Measurements from ENCODE around the gene FXR2.
"Not testable (repeated sequence)": the region's sequence is repeated elsewhere in the genome, so short reads cannot be mapped to it uniquely, and the experiment has no call there.

Gene FXR2

DNA sequence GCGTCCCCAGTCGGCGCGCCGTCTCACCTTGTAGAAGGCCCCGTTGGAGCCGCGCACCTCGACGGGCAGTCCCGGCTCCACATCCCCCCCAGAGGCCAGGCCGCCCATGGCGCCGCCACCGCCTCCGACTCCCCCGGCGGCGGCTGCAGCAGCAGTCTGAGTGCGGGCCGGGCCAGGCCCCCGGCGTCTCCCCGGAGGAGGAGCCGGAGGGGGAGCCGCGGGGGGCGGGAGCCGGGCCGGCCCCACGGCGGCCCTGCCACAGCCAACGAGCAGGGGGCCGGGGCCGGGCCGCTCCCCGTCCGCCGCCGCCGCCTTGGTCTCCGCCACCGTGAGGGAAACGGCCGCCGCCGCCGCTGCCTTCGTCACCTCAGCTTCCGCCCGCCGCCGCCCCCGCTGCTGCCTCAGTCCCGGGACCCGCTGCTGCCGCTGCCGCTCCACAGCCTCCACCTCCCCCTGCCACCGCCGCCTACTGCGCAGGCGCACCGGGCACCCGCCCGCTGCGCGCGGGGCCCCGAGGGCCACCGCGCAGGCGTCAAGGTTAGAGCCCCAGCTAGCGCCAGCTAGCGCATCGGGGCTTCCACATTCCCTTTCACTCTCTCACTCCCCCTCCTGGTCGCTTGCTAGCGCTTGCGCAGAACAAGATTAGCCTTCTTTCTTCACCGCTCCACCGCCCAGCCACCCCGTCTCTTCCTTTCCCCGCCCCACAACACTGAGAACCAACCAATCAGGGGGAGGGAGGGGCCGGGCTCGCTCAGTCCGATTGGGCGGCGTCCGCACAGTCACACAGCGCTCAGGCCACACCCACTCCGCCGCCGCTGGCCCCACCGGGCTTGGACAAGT is at the start of gene FXR2:
Gene FXR2, minus strand, starts transcription at position 473 of the 840 bp plus-strand sequence. Its CDS starts 365 bp downstream, at position 108.
- in situ Hi-C loops (cut with HindIII; ENCODE audit: low sequenced_read_pairs): no loop called here

DNA sequence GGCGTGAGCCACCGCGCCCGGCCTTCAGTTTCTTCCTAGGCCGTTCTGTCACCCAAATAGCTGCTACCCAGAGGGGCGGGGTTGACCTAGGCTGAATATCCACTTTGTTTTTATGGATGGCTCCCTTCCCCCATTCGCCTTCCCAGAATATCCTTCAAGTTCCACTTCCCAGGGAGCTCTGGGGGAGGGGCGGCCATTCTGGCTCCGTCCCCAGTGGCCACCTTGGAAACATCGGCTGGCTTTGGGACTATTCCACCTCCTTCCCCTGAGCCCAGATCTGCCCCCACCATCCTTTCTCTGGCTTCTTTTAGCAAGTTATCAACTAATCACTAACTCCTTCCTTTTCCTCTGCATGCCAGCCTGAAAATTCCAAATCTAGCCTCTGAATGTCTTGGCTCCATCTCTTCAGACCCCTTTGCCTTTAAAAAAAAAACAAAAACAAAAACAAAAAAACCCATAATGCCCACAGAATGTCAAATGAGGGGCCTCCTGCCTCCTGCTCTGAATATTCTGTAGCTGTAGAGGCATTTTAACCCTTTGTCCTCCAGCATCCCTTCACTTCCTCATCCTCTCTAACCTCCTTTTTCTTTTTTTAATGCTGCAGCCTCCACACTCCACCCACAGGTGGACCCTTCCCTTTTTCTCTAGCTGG is 42.4 kb upstream of the FXR2 start:
- in situ Hi-C loops (cut with HindIII; ENCODE audit: low sequenced_read_pairs): no loop called here

DNA sequence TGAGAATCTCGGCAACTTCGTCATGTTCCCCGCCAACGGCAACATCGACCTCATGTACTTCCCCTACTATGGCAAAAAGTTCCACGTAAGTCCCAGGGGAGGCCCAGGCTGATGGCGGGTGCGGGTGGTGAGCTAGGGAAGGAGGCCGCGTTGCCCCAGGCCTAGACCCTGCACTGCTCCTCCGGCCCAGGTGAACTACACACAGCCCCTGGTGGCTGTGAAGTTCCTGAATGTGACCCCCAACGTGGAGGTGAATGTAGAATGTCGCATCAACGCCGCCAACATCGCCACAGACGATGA is 40.8 kb upstream of the FXR2 start:
- in situ Hi-C loops (cut with HindIII; ENCODE audit: low sequenced_read_pairs): no loop called here

DNA sequence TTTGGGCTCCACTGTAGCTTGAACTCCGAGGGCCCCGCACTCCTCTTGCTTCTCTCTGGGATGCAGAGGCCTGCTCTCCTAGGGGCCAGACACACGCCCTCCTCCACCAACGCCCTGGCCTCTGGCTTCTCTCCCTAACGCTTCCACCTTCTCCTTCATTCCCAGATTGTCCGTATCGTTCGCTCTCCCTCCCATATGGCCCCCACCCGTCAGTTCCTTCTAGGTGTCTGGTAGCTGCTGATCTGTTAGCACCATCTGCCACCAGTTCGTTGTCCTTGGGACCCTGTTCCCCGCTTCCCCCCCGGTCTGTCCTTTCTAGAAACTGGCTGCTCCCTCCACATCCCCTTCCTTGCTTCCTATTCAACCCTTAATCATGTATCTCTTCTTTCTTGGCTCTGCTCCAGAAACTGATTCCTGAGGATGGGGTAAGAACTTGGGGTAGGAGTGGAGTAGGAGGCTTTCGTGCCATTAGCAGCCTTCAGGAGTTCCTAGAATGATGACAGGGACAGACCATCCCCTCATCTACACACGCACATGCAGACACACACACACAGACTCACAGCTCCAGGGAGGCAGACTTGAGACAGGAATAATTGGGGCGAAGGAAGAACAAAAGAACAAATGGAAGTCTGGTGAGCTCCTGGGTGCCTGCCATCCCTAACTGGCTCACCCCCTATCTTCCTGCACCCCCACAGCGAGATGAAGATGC is 40.3 kb upstream of the FXR2 start:
- in situ Hi-C loops (cut with HindIII; ENCODE audit: low sequenced_read_pairs): no loop called here

GRCh38 chr17:7652388-7653356 is 38.0 kb upstream of the FXR2 start:
- in situ Hi-C loops (cut with HindIII; ENCODE audit: low sequenced_read_pairs): no loop called here

- in situ Hi-C loops (cut with HindIII; ENCODE audit: low sequenced_read_pairs): no loop called here
Observed at GRCh38 chr17:7651665-7652387, 37.1 kb upstream of the FXR2 start.

DNA sequence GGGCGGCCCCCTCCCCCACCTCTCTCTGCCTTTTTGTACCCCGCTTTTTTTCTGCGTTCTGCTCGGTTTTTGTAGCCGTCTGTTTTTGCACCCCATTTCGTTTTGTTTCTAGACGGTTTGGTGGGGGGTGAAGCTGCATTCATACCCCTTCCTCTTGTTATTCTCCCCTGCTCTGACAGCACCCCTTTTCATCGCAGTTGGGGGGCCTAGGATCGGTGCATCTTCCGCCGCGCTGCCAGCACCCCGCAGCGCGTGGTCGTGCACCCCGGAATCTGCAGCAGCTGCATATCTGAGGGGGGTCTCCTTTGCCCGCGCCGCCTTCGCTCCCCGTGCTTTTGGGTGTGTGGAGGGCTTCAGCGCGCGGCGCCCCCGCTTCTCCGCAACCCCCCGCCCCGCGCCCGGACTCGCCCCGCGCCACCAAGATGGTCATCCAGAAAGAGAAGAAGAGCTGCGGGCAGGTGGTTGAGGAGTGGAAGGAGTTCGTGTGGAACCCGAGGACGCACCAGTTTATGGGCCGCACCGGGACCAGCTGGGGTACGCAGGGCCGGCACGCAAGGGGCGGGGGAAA is 36.5 kb upstream of the FXR2 start:
- in situ Hi-C loops (cut with HindIII; ENCODE audit: low sequenced_read_pairs): no loop called here

GRCh38 chr17:7650509-7651096 is 35.9 kb upstream of the FXR2 start, which contains the start of gene ATP1B2:
Gene ATP1B2 (plus strand): TSS chr17:7650926. CDS start chr17:7651519, 593 bp downstream.
- in situ Hi-C loops (cut with HindIII; ENCODE audit: low sequenced_read_pairs): no loop called here

GRCh38 chr17:7647018-7647417 is 32.3 kb upstream of the FXR2 start:
- in situ Hi-C loops (cut with HindIII; ENCODE audit: low sequenced_read_pairs): no loop called here

- in situ Hi-C loops (cut with HindIII; ENCODE audit: low sequenced_read_pairs): no loop called here
Observed at GRCh38 chr17:7646457-7646856, 31.8 kb upstream of the FXR2 start.

GRCh38 chr17:7644775-7645174 is 30.1 kb upstream of the FXR2 start:
- in situ Hi-C loops (cut with HindIII; ENCODE audit: low sequenced_read_pairs): no loop called here

- in situ Hi-C loops (cut with HindIII; ENCODE audit: low sequenced_read_pairs): not testable (repeated sequence)
Observed at GRCh38 chr17:7641635-7642034, 26.9 kb upstream of the FXR2 start.

DNA sequence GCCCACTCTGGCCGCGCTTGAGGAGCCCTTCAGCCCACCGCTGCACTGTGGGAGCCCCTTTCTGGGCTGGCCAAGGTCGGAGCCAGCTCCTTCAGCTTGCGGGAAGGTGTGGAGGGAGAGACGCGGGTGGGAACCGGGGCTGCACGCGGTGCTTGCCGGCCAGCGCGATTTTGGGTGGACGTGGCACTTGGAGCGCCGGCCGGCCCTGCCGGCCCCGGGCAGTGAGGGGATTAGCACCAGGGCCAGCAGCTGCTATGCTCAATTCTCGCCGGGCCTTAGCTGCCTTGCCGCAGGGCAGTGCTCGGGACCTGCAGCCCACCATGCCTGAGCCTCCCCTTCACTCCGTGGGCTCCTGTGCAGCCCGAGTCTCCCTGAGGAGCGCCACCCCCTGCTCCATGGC is 26.1 kb upstream of the FXR2 start:
- in situ Hi-C loops (cut with HindIII; ENCODE audit: low sequenced_read_pairs): no loop called here

DNA sequence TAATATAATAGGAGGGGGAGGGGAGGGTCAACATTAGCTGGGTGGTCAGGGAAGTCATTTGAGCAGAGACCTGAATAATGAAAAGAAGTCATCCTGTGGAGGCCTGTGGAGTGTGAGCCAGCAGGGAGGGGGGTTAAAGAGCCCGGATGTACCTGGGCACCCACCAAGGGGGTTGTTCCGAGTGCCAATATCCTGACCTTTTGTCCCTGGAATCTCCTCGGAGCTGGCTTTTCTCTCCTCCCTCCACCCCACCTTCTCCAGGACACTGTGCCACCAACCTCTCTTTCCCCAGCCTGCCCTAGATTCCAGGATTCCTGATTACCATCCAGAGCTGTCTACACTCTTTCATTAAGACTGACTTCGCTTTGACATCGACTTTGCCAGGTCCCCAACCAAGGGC is 21.5 kb upstream of the FXR2 start:
- in situ Hi-C loops (cut with HindIII; ENCODE audit: low sequenced_read_pairs): no loop called here

- in situ Hi-C loops (cut with HindIII; ENCODE audit: low sequenced_read_pairs): no loop called here
Observed at GRCh38 chr17:7634384-7634783, 19.7 kb upstream of the FXR2 start.

DNA sequence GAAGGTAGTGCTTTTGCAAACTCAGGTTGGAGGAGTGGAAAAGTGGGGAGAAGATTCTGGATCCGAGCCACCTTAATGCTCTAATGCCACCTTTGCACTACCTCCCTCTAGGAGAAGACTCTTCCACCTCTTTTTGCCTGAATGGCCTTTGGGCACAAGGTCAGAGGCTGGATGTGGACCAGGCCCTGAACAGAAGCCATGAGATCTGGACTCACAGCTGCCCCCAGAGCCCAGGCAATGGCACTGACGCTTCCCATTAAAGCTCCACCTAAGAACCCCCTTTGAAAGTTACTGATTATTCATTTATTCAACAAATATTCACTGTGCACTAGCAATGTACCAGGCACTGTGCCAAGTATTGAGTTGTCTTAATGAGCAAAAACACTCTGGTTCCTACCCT is 18.4 kb upstream of the FXR2 start:
- in situ Hi-C loops (cut with HindIII; ENCODE audit: low sequenced_read_pairs): no loop called here

DNA sequence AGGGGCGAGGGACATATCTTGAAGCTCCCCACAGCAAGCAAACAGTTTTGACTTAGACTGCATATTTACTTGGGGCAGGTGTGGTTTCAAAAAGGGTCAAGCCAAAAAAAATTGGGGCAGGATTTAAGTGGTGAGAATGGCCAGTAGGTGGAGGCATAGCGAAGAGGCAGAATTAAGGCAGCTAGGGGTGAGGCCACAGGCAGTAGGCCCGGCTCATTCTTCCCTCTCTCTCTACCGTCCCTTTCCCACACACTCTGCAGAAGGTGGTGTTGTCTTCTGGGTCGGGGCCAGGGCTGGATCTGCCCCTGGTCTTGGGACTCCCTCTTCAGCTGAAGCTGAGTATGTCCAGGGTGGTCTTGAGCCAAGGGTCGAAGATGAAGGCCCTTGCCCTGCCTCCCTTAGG is 17.8 kb upstream of the FXR2 start:
- in situ Hi-C loops (cut with HindIII; ENCODE audit: low sequenced_read_pairs): no loop called here

DNA sequence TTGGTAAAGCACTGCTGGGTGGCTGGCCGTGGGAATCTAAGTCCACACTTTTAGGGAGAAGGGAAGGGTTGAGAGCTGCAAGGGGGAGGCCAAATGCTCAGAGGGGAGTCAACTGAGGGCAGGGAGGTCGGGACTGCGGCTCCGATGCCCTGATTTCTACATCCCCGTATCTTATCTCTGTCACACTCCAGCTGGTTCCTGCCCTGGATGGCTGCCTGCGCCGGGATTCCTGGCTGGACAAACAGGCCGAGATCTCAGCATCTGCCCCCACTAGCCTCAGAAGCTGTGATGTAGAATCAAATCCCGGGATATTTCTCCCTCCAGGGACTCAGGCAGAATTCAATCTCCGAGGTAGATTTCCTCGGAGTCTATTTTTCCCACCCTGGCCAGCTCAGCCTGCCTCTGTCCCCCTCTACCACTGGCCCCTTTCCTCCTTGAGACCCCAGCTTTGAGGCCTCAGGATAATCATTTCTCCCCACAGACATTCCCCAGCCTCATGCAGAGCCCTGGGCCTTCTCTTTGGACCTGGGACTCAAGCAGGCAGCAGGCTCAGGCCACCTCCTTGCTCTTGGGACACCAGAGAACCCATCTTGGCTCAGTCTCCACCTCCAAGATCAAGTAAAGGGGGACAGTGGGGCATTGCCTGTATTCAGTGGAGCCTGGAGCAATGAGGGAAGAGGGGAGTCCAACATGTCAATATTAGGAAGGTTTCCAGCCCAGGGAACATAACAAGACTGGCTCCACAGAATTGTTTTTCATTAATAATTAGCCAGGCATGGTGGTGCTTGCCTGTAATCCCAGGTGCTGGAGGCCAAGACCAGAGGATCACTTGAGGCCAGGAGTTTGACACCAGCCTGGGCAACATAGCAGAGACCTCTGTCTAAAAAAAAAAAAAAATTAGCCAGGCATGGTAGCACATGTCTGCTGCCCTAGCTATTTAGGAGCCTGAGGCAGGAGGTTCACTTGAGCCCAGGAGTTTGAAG is 17.0 kb upstream of the FXR2 start:
- in situ Hi-C loops (cut with HindIII; ENCODE audit: low sequenced_read_pairs): no loop called here
